ENCODE measurements around the gene CXCL12. TPM values are rescaled to one million over a fixed set of nuclear protein-coding genes. Genes with fewer than 3 reads are reported as not detected.

Gene CXCL12
- total RNA-seq, 1 experiment from 2014 or later = 0.47 TPM

- CTCF ChIA-PET = no interaction called here
- intact Hi-C loops (cut with micrococcal nuclease) = loop anchor here (10.0 kb wide), 1 partner anchor 475 kb away; no protein-coding TSS in a partner anchor
- Histone ChIP-seq H3K27ac (ENCODE audit: low read depth, low read length) (no peak overlapping the region), H4K20me1 (ENCODE audit: insufficient read depth) (no peaks in the 10 kb centered on the region), H3K79me2 (ENCODE audit: insufficient read depth, low read length) (no peaks in the 10 kb centered on the region), H3K4me3 (replicated peaks in 1 of 2; ENCODE audit: low read depth in 1 of 2, low read length in 2 of 2) (no peak overlapping the region), H3K4me1 (ENCODE audit: control insufficient read depth in 1 of 2, insufficient read depth in 2 of 2, low read length in 2 of 2) (no peaks in the 10 kb centered on the region), H3K36me3 (ENCODE audit: control insufficient read depth in 1 of 2, insufficient read depth in 2 of 2, low read length in 2 of 2) (no peaks in the 10 kb centered on the region), H3K27me3 (ENCODE audit: insufficient read depth, low read length) (peaks cover 18% of the 10 kb centered on the region; the same call in 1 of the 2 replicates), H3K9me2 (ENCODE audit: insufficient read depth) (no peaks in the 10 kb centered on the region), H3K4me2 (ENCODE audit: low read length) (no peak overlapping the region), H2AFZ (ENCODE audit: low read depth, low read length, poor library complexity, severe bottlenecking) (no peak overlapping the region), H3K9me3 (ENCODE audit: control insufficient read depth in 1 of 2, insufficient read depth in 1 of 2, low read depth in 1 of 2, low read length in 2 of 2) (no peaks in the 10 kb centered on the region), H3K9ac (ENCODE audit: low read length) (no peak overlapping the region)
- ATAC-seq = no peak
- RAD21 ChIA-PET (ENCODE audit: low non-redundant PET in 1 of 2, low total read pairs in 2 of 2, uncharacterized antibody in 2 of 2, unreplicated experiment in 2 of 2) = no interaction called here
- TF ChIP-seq YY1 (IDR thresholded peaks at IDR 0.05; ENCODE audit: extremely low read depth, insufficient replicate concordance, low read depth, low read length) (no peak), EZH2 (IDR thresholded peaks at IDR 0.05) (no peak), SIN3A (IDR thresholded peaks at IDR 0.05; ENCODE audit: low read depth) (no peak), EZH2phosphoT487 (IDR thresholded peaks at IDR 0.05; ENCODE audit: borderline replicate concordance) (no peak), TCF7L2 (IDR thresholded peaks at IDR 0.05; ENCODE audit: borderline replicate concordance, extremely low read depth, insufficient read depth, insufficient read length) (no peak), ZFX (IDR thresholded peaks at IDR 0.05) (no peak), CEBPB (IDR thresholded peaks at IDR 0.05; ENCODE audit: low read depth) (no peak), SRF (IDR thresholded peaks at IDR 0.05; ENCODE audit: low read depth) (no peak), RAD21 (IDR thresholded peaks at IDR 0.05; ENCODE audit: low read depth) (no peak), ELF1 (IDR thresholded peaks at IDR 0.05; ENCODE audit: borderline replicate concordance, low read depth) (no peak), SP1 (IDR thresholded peaks at IDR 0.05; ENCODE audit: low read depth) (no peak), ZBTB33 (IDR thresholded peaks at IDR 0.05; ENCODE audit: extremely low read depth, insufficient replicate concordance, low read length) (no peak), ZNF274 (IDR thresholded peaks at IDR 0.05; ENCODE audit: low read depth, low read length) (no peak), REST (IDR thresholded peaks at IDR 0.05; ENCODE audit: low read depth) (no peak), FOSL1 (IDR thresholded peaks at IDR 0.05; ENCODE audit: low read depth) (no peak), POLR2AphosphoS5 (IDR thresholded peaks at IDR 0.05; ENCODE audit: low read depth, low read length) (no peak), MAX (IDR thresholded peaks at IDR 0.05) (no peak), CTCF (IDR thresholded peaks at IDR 0.05 in 2 of 3, conservative IDR thresholded peaks at IDR 0.05 in 1 of 3; ENCODE audit: borderline replicate concordance in 1 of 3, insufficient read depth in 1 of 3, low read depth in 2 of 3, low read length in 2 of 3) (no peak)
- no peak for DNase-seq (ENCODE audit: low read depth, low spot score)
- POLR2A ChIA-PET = no interaction called here
- no TSS peak for BruUV-seq (replicated peaks)
Measured at GRCh38 chr10:44389556-44389955, 4.7 kb upstream of the CXCL12 start.
